CD4-positive, alpha-beta T cell (primary cell): Measurements from ENCODE around the gene EXOSC2. TPM values are rescaled to one million over a fixed set of nuclear protein-coding genes. Genes with fewer than 3 reads are reported as not detected.

Experiments
- ATAC-seq: fragments of 200-7000 bp; cut with Tn5 transposase; one replicate; pipeline ENCODE4 v1.10.0; 2022; ENCODE audit warnings: mild to moderate bottlenecking; ENCODE audit not compliant: poor library complexity
- CTCF ChIA-PET: fragments of 350-600 bp; sonication (Branson Sonifier 250); formaldehyde crosslinking; loops from one replicate; lab custom pipeline; 2021; ENCODE audit warnings: antibody characterized with exemption, inconsistent platforms; lab: Charles Lee
- POLR2A ChIA-PET: fragments of 350-600 bp; sonication (Branson Sonifier 250); formaldehyde crosslinking; loops from one replicate; lab custom pipeline; 2021; ENCODE audit warnings: antibody characterized with exemption, inconsistent platforms; lab: Charles Lee
- DNase-seq, 14 experiments: peaks; one replicate each; pipeline ENCODE4 v3.0.0-alpha.2; 2013 to 2020; ENCODE audit warnings: mixed read lengths in 2 of 14
- H3K27ac ChIP-seq, 2 donors: one replicate each; pipeline versions ENCODE4 v1.5.1 to v1.7.0; 2013; ENCODE audit warnings: low read length in 2 of 2, low read depth in 1 of 2, mild to moderate bottlenecking in 1 of 2
- H3K27me3 ChIP-seq, 2 experiments: 1 replicate in 1 of 2; 2 replicates in 1 of 2; pipeline versions ENCODE4 v1.6.1 to v1.7.0; 2013; ENCODE audit warnings: low read length in 2 of 2, control low read depth in 1 of 2, mild to moderate bottlenecking in 1 of 2, moderate library complexity in 1 of 2; ENCODE audit not compliant: insufficient read depth in 2 of 2, control insufficient read depth in 1 of 2
- H3K36me3 ChIP-seq: one replicate; pipeline ENCODE4 v1.6.1; 2013; ENCODE audit warnings: low read length, control low read depth; ENCODE audit not compliant: insufficient read depth
- H3K4me1 ChIP-seq: one replicate; pipeline ENCODE4 v1.6.1; 2013; ENCODE audit warnings: low read length, control low read depth; ENCODE audit not compliant: insufficient read depth
- H3K4me3 ChIP-seq: one replicate; pipeline ENCODE4 v1.5.1; 2013; ENCODE audit warnings: mild to moderate bottlenecking, low read length, moderate library complexity
- H3K9me3 ChIP-seq, 2 experiments: 1 replicate in 1 of 2; 2 replicates in 1 of 2; pipeline versions ENCODE4 v1.6.1 to v1.7.0; 2013; ENCODE audit warnings: low read length in 2 of 2, mild to moderate bottlenecking in 2 of 2, control low read depth in 1 of 2, moderate library complexity in 1 of 2; ENCODE audit not compliant: control insufficient read depth in 1 of 2, insufficient read depth in 1 of 2
- H3K27ac Mint-ChIP-seq: one replicate; pipeline ENCODE4 v1.8.0; 2020; ENCODE audit warnings: mixed read lengths
- H3K27me3 Mint-ChIP-seq: one replicate; pipeline ENCODE4 v1.8.0; 2021; ENCODE audit warnings: mixed read lengths
- H3K36me3 Mint-ChIP-seq: one replicate; pipeline ENCODE4 v1.8.0; 2021; ENCODE audit warnings: low read depth, mixed read lengths
- H3K4me1 Mint-ChIP-seq: one replicate; pipeline ENCODE4 v1.8.0; 2021; ENCODE audit warnings: low read depth, mixed read lengths
- H3K4me3 Mint-ChIP-seq: one replicate; pipeline ENCODE4 v1.8.0; 2020; ENCODE audit warnings: mild to moderate bottlenecking, mixed read lengths
- H3K9me3 Mint-ChIP-seq: one replicate; pipeline ENCODE4 v1.8.0; 2020; ENCODE audit warnings: mixed read lengths
- CTCF ChIP-seq: fragments of 200-600 bp; IDR thresholded peaks from one replicate; pipeline ENCODE4 v1.8.0; 2022; ENCODE audit warnings: antibody characterized with exemption, mild to moderate bottlenecking
- intact Hi-C, 2 experiments: fragments of 100-400 bp; cut with DNase I in 1 of 2; cut with micrococcal nuclease in 1 of 2; formaldehyde crosslinking; loops; one replicate each; pipeline versions ENCODE4 v1.15.1 to v1.9.0; 2023 to 2025; cut with DNase I, micrococcal nuclease
- total RNA-seq, 174 experiments: library from RNA in 2 of 174; stranded (reverse) in 2 of 174; gene quantifications; one replicate each; pipeline ENCODE4 v1.2.3 and lab custom pipeline; 2021 to 2026

EXOSC2 gene
- total RNA-seq, 2 experiments from 2014 or later = 49.2 to 50.2 TPM

- Mint-ChIP-seq H3K27ac (no peak overlapping the region), H3K9me3 (no peaks in the 10 kb centered on the region), H3K4me1 (peaks cover 23% of the 10 kb centered on the region), H3K4me3 (no peak overlapping the region), H3K27me3 (no peaks in the 10 kb centered on the region), H3K36me3 (no peaks in the 10 kb centered on the region)
- Histone ChIP-seq H3K27me3 (no peaks in the 10 kb centered on the region), H3K36me3 (no peaks in the 10 kb centered on the region), H3K27ac (no peak overlapping the region), H3K9me3 (no peaks in the 10 kb centered on the region), H3K4me1 (no peaks in the 10 kb centered on the region), H3K4me3 (no peak overlapping the region)
- ATAC-seq (no peak), DNase-seq (no peak)
- intact Hi-C loops = no loop called here
- POLR2A ChIA-PET = no interaction called here
- no peak for TF ChIP-seq CTCF
- CTCF ChIA-PET = no interaction called here
Observed at GRCh38 chr9:130735566-130735965, 42.0 kb downstream of the EXOSC2 start.

- ATAC-seq (no peak), DNase-seq (no peak)
- Mint-ChIP-seq H3K4me1 (peaks cover 23% of the 10 kb centered on the region), H3K27me3 (no peaks in the 10 kb centered on the region), H3K36me3 (no peaks in the 10 kb centered on the region), H3K9me3 (no peaks in the 10 kb centered on the region), H3K27ac (no peak overlapping the region), H3K4me3 (no peak overlapping the region)
- CTCF ChIA-PET = no interaction called here
- Histone ChIP-seq H3K36me3 (no peaks in the 10 kb centered on the region), H3K9me3 (no peaks in the 10 kb centered on the region), H3K4me1 (no peaks in the 10 kb centered on the region), H3K4me3 (no peak overlapping the region), H3K27me3 (no peaks in the 10 kb centered on the region), H3K27ac (no peak overlapping the region)
- no peak for TF ChIP-seq CTCF
- intact Hi-C loops = no loop called here
- POLR2A ChIA-PET = no interaction called here
Observed at GRCh38 chr9:130736834-130737233, 43.3 kb downstream of the EXOSC2 start.

- no peak for ATAC-seq
- H3K27ac ChIP-seq = no peak overlapping the region
Observed at GRCh38 chr9:130738281-130738680, 44.7 kb downstream of the EXOSC2 start.

More at GRCh38 chr9:130738281-130738680, 44.7 kb downstream of the EXOSC2 start:
- Histone ChIP-seq H3K27me3 (no peaks in the 10 kb centered on the region), H3K4me1 (no peaks in the 10 kb centered on the region), H3K4me3 (no peak overlapping the region), H3K36me3 (no peaks in the 10 kb centered on the region), H3K9me3 (no peaks in the 10 kb centered on the region)
- POLR2A ChIA-PET = no interaction called here
- Mint-ChIP-seq H3K4me1 (peaks cover 13% of the 10 kb centered on the region), H3K27ac (no peak overlapping the region), H3K4me3 (no peak overlapping the region), H3K27me3 (no peaks in the 10 kb centered on the region), H3K36me3 (peaks cover under 1% of the 10 kb centered on the region), H3K9me3 (no peaks in the 10 kb centered on the region)
- CTCF ChIA-PET = no interaction called here
- DNase-seq = no peak
- intact Hi-C loops = no loop called here
- TF ChIP-seq CTCF = no peak
